GM12892 (cell line): Measurements from ENCODE around the gene LRRN2.

Source experiments
- POLR2A ChIP-seq: IDR thresholded peaks from 2 replicates; pipeline ENCODE4 v1.6.1; 2011; ENCODE audit warnings: low read depth, low read length, control low read depth
- POLR2AphosphoS5 ChIP-seq: IDR thresholded peaks from 2 replicates; pipeline ENCODE4 v1.6.1; 2011; ENCODE audit warnings: low read depth, low read length, control low read depth

- TF ChIP-seq POLR2A (no peak), POLR2AphosphoS5 (no peak)
Observed at GRCh38 chr1:204677864-204678263, 7.7 kb downstream of the LRRN2 start.
